Liver (tissue), 9 donors: ENCODE measurements around the gene IRF2BP2. TPM values are rescaled to one million over a fixed set of nuclear protein-coding genes. Genes with fewer than 3 reads are reported as not detected.

Source experiments
- DNase-seq: peaks from one replicate; pipeline ENCODE4 v3.0.0-alpha.2; 2017; ENCODE audit warnings: low spot score
- H3K27ac ChIP-seq, 2 donors: one replicate each; pipeline ENCODE4 v1.7.0; 2013; ENCODE audit warnings: inconsistent platforms in 2 of 2, low read length in 2 of 2, control low read depth in 1 of 2, low read depth in 1 of 2, mild to moderate bottlenecking in 1 of 2
- H3K27me3 ChIP-seq, 4 donors: one replicate each; pipeline versions ENCODE4 v1.6.1 to v1.7.0; 2013; ENCODE audit warnings: low read length in 3 of 4, inconsistent platforms in 1 of 4, mild to moderate bottlenecking in 1 of 4, moderate library complexity in 1 of 4; ENCODE audit not compliant: control insufficient read depth in 4 of 4, insufficient read depth in 4 of 4
- H3K36me3 ChIP-seq, 4 donors: one replicate each; pipeline versions ENCODE4 v1.6.1 to v1.7.0; 2013; ENCODE audit warnings: low read length in 3 of 4, mild to moderate bottlenecking in 3 of 4, low read depth in 1 of 4, moderate library complexity in 1 of 4; ENCODE audit not compliant: control insufficient read depth in 4 of 4, insufficient read depth in 3 of 4
- H3K4me1 ChIP-seq, 4 donors: one replicate each; pipeline versions ENCODE4 v1.6.1 to v1.7.0; 2013; ENCODE audit warnings: low read length in 3 of 4, mild to moderate bottlenecking in 3 of 4, moderate library complexity in 1 of 4; ENCODE audit not compliant: control insufficient read depth in 4 of 4, insufficient read depth in 4 of 4
- H3K4me3 ChIP-seq, 3 donors: one replicate each; pipeline versions ENCODE4 v1.6.1 to v1.7.0; 2013; ENCODE audit warnings: low read length in 3 of 3, control low read depth in 1 of 3, low read depth in 1 of 3, mild to moderate bottlenecking in 1 of 3
- H3K9ac ChIP-seq, 2 donors: one replicate each; pipeline ENCODE4 v1.7.0; 2013; ENCODE audit warnings: low read length in 2 of 2, mild to moderate bottlenecking in 2 of 2, moderate library complexity in 2 of 2, control low read depth in 1 of 2, low read depth in 1 of 2
- H3K9me3 ChIP-seq, 4 donors: one replicate each; pipeline versions ENCODE4 v1.6.1 to v1.7.0; 2013; ENCODE audit warnings: low read length in 3 of 4; ENCODE audit not compliant: control insufficient read depth in 4 of 4
- ATF3 ChIP-seq: IDR thresholded peaks from 2 replicates; pipeline ENCODE4 v1.6.1; 2016; ENCODE audit warnings: antibody characterized with exemption
- CTCF ChIP-seq: fragments of 150-350 bp; IDR thresholded peaks from 2 replicates; pipeline ENCODE4 v1.5.1; 2017; ENCODE audit warnings: improper control_type of control experiment, low read depth, low read length; ENCODE audit not compliant: missing input control
- EGR1 ChIP-seq, 2 donors: IDR thresholded peaks; 2 replicates each; pipeline ENCODE4 v1.6.1; 2016 to 2018; ENCODE audit warnings: antibody characterized with exemption in 2 of 2, low read depth in 2 of 2
- FOXA1 ChIP-seq: IDR thresholded peaks from 2 replicates; pipeline ENCODE4 v1.6.1; 2016; ENCODE audit warnings: antibody characterized with exemption
- FOXA2 ChIP-seq: IDR thresholded peaks from 2 replicates; pipeline ENCODE4 v1.6.1; 2016; ENCODE audit warnings: antibody characterized with exemption
- GABPA ChIP-seq, 2 donors: IDR thresholded peaks in 1 of 2; conservative IDR thresholded peaks in 1 of 2; 2 replicates each; pipeline ENCODE4 v1.6.1; 2016; ENCODE audit warnings: antibody characterized with exemption in 2 of 2, mild to moderate bottlenecking in 1 of 2, moderate library complexity in 1 of 2
- HNF4A ChIP-seq, 2 donors: conservative IDR thresholded peaks; 2 replicates each; pipeline ENCODE4 v1.6.1; 2016; ENCODE audit warnings: antibody characterized with exemption in 2 of 2, mild to moderate bottlenecking in 2 of 2
- HNF4G ChIP-seq: IDR thresholded peaks from 2 replicates; pipeline ENCODE4 v1.6.1; 2016; ENCODE audit warnings: antibody characterized with exemption
- JUND ChIP-seq, 2 donors: IDR thresholded peaks; 2 replicates each; pipeline ENCODE4 v1.6.1; 2016; ENCODE audit warnings: antibody characterized with exemption in 2 of 2
- MAX ChIP-seq: IDR thresholded peaks from 2 replicates; pipeline ENCODE4 v1.6.1; 2016; ENCODE audit warnings: antibody characterized with exemption
- NR2F2 ChIP-seq: IDR thresholded peaks from 2 replicates; pipeline ENCODE4 v1.6.1; 2016; ENCODE audit warnings: antibody characterized with exemption
- RAD21 ChIP-seq, 2 donors: IDR thresholded peaks; 2 replicates each; pipeline ENCODE4 v1.6.1; 2016; ENCODE audit warnings: antibody characterized with exemption in 2 of 2, mild to moderate bottlenecking in 2 of 2
- REST ChIP-seq: IDR thresholded peaks from 2 replicates; pipeline ENCODE4 v1.6.1; 2016; ENCODE audit warnings: antibody characterized with exemption, mild to moderate bottlenecking
- SP1 ChIP-seq: IDR thresholded peaks from 2 replicates; pipeline ENCODE4 v1.6.1; 2018; ENCODE audit warnings: antibody characterized with exemption, mild to moderate bottlenecking
- TAF1 ChIP-seq: conservative IDR thresholded peaks from 2 replicates; pipeline ENCODE4 v1.6.1; 2016; ENCODE audit warnings: antibody characterized with exemption, mild to moderate bottlenecking
- YY1 ChIP-seq: IDR thresholded peaks from 2 replicates; pipeline ENCODE4 v1.6.1; 2016; ENCODE audit warnings: antibody characterized with exemption, mild to moderate bottlenecking
- ZBTB33 ChIP-seq: IDR thresholded peaks from 2 replicates; pipeline ENCODE4 v1.6.1; 2016; ENCODE audit warnings: antibody characterized with exemption
- WGBS: extraction: QIAGEN DNeasy Blood & Tissue Kit; methylation state at CpG from one replicate; pipeline ENCODE4 v1.1.7; 2013; 5-methylcytosine and 5-hydroxymethylcytosine counted together
- polyA plus RNA-seq, 2 donors: library from polyadenylated mRNA; stranded (reverse) in 1 of 2; unstranded in 1 of 2; fragments of 200-250 nt in 1 of 2; fragments of >200 nt in 1 of 2; fragmentation: Nextera tagmentation in 1 of 2; extraction: Ambion mirVana in 1 of 2; gene quantifications; one replicate each; pipeline versions ENCODE4 v1.2.1 to v1.2.3, GENCODE V29; 2013 to 2015
- total RNA-seq, 2 donors: library from RNA; depleted of rRNA; stranded (reverse); fragments of >200 nt; gene quantifications; one replicate each; pipeline ENCODE4 v1.2.3, GENCODE V29; 2014
- donor health status: healthy.
- donor health status: healthy.
- donor health status: healthy.
- donor health status: healthy.
- donor health status: healthy.

IRF2BP2 gene
- total and polyA plus RNA-seq, 4 donors = 22.2 to 48.2 (median 35.4) TPM

DNA sequence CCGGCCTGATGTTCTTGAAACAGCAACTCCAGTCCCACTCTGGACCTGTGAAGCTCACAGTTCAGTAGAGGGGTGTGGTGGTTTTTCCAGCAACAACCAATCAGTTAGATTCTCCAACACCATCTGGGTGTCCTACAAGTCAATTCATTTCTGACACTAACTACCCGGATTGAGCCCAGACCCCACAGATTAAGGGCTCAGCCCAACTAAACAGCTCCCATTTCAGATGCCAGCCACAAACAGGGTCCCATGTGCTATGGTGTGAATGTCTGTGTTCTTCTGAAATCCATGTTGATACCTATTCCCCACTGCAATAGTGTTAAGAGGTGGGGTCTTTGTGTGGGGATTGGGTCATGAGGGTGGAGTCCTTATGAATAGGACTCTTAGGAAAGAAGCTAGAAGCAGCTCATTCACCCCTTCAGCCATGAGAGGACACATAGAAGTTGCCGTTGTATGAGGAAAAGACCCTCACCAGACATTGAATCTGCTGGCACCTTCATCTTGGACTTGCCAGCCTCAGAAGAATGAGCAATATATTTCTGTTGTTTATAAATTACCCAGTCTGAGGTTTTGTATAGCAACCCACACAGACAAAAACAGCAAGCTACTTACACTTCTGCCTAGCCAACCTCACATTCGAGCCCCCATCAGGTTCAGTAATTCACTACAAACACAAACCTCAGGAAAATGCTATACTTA lies 53.6 kb downstream of the IRF2BP2 start:
- H3K36me3 ChIP-seq = no peaks in the 10 kb centered on the region
- H3K4me3 ChIP-seq = no peak overlapping the region
- H3K4me1 ChIP-seq = peaks cover 0 to 10% (median 3%) of the 10 kb centered on the region in 4 donors
- TF ChIP-seq YY1 = no peak
- TF ChIP-seq FOXA2 = no peak
- no peak for TF ChIP-seq GABPA (IDR thresholded peaks at IDR 0.05 in 1 of 2, conservative IDR thresholded peaks at IDR 0.05 in 1 of 2)
- TF ChIP-seq JUND (IDR thresholded peaks at IDR 0.05) = no peak
- no peak for TF ChIP-seq FOXA1
- TF ChIP-seq REST = no peak
- no peak for TF ChIP-seq NR2F2
- TF ChIP-seq ZBTB33 = no peak
- no peak for TF ChIP-seq CTCF
- TF ChIP-seq MAX = no peak
- TF ChIP-seq ATF3 = no peak
- no peak for TF ChIP-seq SP1
- TF ChIP-seq TAF1 = no peak
- TF ChIP-seq RAD21 (IDR thresholded peaks at IDR 0.05) = no peak
- no peak for TF ChIP-seq HNF4G
- no peak for TF ChIP-seq HNF4A (conservative IDR thresholded peaks at IDR 0.05)
- TF ChIP-seq EGR1 (IDR thresholded peaks at IDR 0.05; ENCODE audit: low read depth in 2 of 2) = no peak
- H3K9ac ChIP-seq = no peak overlapping the region
- no peaks in the 10 kb centered on the region for H3K9me3 ChIP-seq
- H3K27ac ChIP-seq = no peak overlapping the region
- WGBS = 97% methylated on average over 4 of the region's 4 CpGs
- H3K27me3 ChIP-seq = no peaks in the 10 kb centered on the region
- peak; percentile 27 for DNase-seq
